Left ventricle myocardium superior (tissue), 1 donor: ENCODE results near the gene DKC1. TPM values are rescaled to one million over a fixed set of nuclear protein-coding genes. Genes with fewer than 3 reads are reported as not detected.

Experiments used
- ATAC-seq: fragments of 200-7000 bp; cut with Tn5 transposase; one replicate; pipeline ENCODE4 v1.9.1; 2020; ENCODE audit warnings: mild to moderate bottlenecking, moderate library complexity
- DNase-seq: peaks from one replicate; pipeline ENCODE4 v3.0.0-alpha.2; 2020
- intact Hi-C: fragments of 100-400 bp; cut with micrococcal nuclease; formaldehyde crosslinking; loops from one replicate; pipeline ENCODE4 v1.11.0; 2022
- total RNA-seq: library from RNA; stranded (reverse); fragmentation: NEBNext Ultra II Directional; extraction: Animal tissue kit (Norgen Biotek cat#: 25700); gene quantifications from one replicate; pipeline ENCODE4 v1.2.1, GENCODE V29; 2021
- donor health status: DM: no; HTN: yes; CAD: no; lungs with severe emphysema.

Gene DKC1
- total RNA-seq, 1 donor from 2014 or later, result 24.1 TPM

DNA sequence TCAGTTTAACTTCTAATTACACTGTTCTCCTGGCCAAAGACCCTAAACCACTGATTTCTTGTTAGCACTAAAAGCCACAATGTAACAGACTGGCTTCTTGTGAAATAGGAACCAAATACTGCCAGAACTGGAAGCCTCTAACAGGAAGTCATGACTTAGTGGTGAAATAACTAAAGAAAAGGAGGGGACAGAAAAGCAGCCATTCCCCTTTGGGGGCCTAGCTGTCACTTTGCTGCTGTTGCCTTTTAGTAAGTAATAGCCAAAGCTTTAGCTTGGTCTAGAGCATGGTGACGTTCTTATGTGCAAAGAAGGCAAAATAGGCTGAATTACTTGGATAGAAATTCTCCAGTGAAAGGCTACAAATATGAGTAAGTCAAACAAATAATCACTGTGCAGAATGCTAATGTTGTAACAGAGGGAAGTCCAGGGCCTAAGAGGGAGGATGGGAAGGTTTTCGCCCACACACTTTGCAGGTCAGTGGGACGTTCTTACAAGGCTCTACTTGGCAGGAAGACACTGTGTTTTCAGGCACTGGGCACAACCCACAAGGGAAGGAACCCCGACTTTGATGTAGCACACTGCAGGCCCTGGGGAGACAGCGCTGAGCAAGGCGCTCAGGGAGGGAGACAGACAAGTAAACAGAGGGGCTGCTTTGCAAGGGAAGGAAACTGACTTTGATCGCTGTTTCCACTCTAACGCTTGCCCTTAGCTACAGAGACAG is 28.4 kb upstream of the DKC1 start:
- DNase-seq (peak; percentile 39), ATAC-seq (peak; percentile 29)
- intact Hi-C loops, result no loop called here

DNA sequence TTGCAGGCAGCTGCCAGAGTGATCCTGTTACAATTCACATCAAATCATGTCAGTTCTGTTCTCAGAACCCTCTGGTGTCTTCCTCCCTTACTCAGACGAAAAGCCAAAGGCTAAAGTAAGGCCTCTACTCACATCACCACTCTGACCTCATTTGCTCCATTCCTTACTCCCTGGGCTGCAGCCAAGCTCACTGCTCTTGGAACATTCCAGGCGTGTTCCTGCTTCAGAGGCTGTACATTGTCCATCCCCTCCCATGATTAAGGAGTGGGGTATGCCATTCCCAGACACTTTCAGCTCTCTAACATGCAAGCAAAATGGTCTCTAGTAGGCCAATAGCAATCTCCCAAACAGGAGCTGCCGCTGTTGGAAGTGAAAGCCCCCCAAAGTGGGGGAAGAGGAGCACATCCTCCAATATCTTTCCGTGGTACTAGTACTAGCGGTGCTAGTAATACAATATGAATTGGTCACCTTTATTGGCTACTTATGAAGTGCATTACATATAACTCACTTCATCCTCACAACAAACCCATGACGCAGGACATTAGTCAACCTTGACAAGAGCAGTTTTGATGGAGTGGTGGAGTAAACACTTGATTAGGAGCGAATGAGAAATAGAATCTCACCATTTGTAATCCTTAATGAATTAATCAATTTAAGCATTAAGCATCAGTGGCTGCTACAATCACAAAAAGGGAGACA is 26.8 kb upstream of the DKC1 start:
- intact Hi-C loops, result no loop called here

DNA sequence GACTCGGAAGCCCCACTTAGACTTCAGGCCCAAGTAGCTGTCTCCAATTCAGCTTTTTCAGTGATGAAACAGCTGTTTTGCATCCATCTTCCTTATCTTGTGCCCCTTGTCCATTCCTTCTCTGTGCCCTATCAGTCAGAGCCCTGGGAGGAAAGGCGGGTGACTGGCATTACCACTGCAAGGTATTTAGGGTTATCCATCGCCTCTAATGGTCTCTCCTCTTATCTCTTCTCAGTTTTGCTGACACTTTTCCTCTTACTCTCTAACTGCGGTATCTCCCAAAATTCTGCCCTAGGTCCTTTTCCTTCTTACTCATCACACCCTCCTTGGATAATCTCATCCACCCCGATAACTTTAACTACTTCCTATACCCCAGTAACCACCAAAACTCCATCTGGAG is 25.5 kb upstream of the DKC1 start:
- intact Hi-C loops, result no loop called here
- ATAC-seq, result no peak
- DNase-seq, result no peak

More for the DNA sequence above, 26.8 kb upstream of the DKC1 start:
- peak; percentile 80 for DNase-seq
- ATAC-seq, result peak; percentile 81

DNA sequence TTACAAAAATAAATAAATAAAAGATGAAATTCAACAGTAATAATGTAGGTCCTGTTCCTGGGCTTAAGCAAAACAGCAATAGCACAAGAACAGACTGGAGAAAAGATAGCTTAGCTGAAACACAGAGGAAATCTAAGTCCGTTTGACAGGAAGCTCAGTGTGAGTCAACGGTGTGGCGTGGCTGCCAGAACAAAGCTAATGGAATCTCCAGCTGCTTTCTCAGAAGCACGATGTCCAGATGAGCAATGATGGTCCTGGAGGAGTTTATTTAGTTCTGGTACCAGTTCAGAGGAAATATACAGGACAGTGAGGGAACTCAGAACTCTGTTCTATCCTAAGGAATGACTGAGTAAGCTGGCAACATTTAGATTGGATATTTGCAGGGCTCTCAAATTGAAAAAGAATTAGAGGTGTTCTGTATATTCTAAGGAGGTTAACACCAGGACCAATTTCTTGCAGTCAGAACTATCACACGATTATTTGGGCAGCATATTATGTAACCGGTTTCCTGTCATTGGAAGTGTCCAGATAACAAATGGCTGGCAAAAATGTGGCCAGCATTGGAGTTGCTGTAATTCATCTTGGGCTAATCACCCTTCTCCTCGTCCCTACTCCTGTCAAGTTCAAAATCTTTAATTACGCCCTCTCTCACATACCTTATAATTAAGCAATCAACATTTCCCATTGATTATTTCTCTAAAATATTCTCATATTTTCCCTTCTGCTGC is 24.5 kb upstream of the DKC1 start:
- intact Hi-C loops, result no loop called here
- ATAC-seq, result peak; percentile 64
- peak; percentile 63 for DNase-seq

DNA sequence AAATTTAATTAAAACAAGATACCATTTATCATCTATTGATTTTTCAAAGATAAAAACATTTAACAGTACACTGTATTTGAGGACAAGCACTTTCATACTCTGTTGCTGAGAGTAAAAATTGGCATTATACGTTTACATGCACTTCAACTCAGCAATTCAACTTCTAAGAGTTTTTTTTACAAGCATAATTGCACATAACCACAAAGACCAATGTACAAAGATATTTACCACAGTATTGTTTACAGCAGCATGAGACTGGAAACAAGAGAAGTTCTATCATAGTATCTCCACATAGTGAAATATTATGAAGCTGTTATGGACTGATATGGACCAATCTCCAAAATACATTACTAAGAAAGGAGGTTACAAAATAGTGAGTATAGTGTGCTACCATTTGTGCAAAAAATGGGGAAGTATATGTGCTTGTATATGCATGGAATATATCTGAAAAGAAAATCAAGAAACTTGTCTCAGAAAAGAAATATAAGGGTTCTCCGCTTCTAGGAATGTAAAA is 22.7 kb upstream of the DKC1 start:
- DNase-seq (no peak), ATAC-seq (no peak)
- intact Hi-C loops, result no loop called here

DNA sequence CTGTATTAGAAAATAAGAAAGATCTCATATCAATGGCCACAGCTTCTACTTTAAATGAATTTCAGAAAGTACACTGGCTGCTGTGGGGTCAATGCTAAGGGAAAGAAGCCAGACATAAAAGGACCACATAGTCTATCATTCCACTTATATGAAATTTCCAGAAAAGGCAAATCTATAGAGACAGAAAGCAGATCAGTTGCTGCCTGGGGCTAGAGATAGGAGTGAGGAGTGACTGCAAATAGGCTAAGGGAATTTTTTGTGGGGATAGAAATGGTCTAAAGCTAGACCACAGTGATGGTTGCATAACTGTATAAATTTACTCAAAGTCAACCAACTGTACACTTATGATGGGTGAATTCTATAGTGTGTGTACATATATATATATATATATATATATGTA is 20.1 kb upstream of the DKC1 start:
- DNase-seq (no peak), ATAC-seq (no peak)
- intact Hi-C loops, result no loop called here

DNA sequence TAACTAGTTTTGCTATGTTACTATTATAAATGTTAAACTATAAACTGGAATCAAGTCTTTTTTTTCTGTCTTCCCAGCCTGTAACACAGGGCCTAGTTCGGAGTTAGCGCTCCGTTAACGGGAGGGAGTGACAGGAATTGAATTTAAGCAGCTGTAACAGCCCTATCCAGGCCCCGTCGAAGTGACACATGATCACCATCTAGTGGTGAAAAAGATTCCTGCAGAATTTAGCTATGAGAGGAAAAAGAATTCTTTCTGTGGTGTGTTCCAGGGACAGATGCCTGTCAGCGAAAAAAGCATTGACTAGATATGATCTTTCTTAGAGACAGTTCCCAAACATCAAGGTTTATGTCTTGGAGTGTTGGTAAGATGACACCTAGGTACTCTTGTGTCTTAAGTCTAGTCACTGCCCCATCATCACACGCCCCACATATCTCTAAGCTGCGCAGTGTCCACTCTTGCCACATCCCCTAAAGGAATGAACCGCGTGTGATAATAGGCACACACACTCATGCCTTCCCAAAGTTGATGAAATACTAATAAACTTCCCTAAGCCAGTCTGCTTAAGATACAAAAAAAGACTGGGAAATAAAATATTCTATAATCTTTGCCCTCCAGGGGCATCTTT is 13.8 kb upstream of the DKC1 start:
- DNase-seq (no peak), ATAC-seq (peak; percentile 62)
- intact Hi-C loops, result no loop called here

DNA sequence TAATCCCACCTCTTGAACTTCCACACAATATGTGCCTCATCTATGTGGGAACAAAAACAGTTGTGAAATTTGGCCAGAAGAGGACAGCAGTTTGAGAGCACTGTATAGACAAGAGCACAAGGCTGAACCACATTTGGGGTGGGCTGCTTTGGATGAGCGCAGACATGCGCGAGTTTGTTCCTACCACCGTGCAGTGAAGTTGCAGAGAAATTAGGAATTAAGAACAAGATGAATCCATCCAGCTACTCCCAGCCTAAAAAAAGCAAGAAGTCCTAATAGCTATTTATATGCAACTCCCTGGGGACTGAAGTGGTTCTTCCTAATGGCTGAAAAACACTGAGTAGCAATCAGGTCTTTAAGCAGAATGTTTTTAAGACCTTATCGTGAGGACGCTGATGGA is 12.8 kb upstream of the DKC1 start:
- DNase-seq, result no peak
- peak; percentile 23 for ATAC-seq
- intact Hi-C loops, result no loop called here

DNA sequence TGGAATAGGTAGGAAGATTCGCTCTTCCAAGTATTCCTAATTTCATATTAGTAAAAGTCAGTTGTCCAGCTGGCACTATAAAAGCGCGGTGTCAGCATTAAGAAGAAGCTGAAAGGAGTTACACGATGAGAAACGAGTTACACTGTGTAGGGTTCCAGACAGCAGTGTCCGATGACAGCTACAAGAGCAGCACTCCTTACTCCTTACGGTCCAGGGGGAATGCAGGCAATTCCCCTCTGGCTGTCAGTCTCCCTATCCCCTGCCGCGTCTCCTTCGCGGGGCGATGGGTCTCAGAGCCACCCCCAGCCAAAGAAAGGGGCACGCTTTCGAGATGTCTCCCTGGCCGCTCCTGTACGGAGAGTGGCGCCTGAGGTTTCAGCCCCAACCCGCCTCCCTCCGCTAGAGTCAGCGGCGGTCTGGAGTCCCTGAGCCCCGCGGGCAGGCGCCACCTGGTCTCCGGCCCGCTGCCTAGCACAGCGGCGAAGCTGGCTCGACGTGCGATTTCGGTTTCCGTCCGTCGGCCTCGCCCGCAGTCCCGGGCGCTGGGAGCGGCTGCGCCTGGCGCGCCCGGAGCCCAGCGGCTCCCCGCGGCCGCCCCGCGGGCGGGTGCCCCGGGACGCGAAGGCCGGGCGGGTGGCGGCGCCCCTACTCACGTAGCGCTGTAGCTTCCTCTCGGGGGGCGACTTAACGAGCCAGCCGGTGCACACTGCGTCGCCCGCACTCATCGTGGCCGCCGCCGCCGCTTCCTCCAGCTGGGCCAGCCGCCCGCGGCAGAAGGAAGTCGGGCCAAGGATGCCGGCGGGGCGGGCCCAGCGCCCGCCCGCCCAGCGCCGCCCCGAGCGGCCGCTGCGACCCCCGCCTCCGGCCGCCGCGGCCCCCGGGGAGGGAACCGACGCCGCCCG is 12.1 kb upstream of the DKC1 start, which contains the start of gene GAB3:
Gene GAB3 (minus strand): TSS at position 777 of the 902 bp plus-strand sequence. CDS start 52 bp downstream, at position 725.
- DNase-seq (peak; percentile 63), ATAC-seq (peak; percentile 75)
- intact Hi-C loops, result no loop called here

DNA sequence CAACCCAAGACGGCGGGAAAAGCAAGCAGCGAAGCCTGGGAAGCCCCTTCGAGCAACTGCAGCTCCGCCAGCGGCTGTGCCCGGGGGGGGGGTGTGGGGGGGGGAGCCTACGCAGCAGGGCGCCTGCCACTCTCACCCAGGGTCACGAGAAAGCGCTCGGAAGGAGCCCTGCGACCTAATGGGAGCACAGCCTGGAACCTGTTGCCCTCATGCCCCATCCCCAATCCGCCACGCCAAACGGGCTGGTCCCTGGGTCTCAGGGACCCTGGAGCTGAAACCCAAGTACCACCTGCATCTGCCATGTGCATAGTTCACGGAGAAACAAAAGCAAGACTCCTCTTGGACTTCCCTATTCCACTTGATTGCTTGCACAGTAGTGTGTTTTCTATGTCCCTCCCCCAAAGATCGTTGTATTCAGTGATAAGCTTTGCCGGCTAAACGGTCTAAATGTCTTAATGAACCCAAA is 11.4 kb upstream of the DKC1 start:
- intact Hi-C loops, result no loop called here
- ATAC-seq (peak; percentile 45), DNase-seq (peak; percentile 48)

DNA sequence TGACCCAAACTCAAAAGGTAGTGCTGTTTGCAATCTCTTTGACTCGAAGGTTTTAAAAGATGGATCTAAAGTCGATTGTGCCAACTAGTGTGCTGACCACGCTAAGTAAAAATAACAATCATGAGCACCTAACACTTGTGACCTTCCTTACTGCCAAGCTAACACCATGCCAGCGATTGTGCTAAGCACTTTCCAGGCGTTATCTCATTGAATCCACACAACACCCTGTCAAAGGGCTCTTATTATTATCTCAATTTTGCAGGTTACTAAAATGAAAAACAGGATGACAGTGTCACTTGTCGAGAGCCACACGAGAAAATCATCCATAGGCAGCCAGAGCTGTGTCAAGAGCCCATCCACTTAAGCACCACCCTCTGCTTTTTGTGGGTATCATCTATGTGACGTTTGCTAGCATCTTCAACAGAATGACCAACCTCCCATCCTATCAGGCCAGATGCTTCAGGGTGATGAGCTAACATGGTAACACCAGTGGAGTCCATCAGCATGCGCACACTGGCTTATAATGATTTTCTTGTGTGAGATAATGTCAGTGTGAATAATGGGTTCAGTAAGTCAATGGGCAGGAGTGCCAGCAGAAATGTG is 10.9 kb upstream of the DKC1 start:
- ATAC-seq (peak; percentile 76), DNase-seq (no peak)
- intact Hi-C loops, result no loop called here

DNA sequence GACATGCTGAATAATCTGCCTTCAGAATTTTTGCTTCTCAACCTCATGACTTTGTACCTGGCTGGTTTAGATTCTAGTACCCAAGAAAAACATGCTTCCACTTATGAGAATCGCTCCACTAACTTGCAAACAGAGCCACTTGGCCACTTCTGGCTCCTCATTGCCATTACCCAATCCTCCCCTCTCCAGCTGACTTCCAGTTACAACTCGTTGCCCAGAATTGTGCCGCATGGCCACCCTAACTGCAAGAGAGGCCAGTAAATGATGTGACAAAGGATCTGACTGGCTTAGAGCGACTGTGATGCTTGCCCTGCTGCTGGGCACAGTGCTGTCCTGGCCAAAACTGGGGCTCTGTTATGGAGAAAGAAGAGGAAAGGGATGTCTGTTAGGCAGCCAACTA is 4.0 kb upstream of the DKC1 start:
- DNase-seq (no peak), ATAC-seq (no peak)
- intact Hi-C loops, result no loop called here

DNA sequence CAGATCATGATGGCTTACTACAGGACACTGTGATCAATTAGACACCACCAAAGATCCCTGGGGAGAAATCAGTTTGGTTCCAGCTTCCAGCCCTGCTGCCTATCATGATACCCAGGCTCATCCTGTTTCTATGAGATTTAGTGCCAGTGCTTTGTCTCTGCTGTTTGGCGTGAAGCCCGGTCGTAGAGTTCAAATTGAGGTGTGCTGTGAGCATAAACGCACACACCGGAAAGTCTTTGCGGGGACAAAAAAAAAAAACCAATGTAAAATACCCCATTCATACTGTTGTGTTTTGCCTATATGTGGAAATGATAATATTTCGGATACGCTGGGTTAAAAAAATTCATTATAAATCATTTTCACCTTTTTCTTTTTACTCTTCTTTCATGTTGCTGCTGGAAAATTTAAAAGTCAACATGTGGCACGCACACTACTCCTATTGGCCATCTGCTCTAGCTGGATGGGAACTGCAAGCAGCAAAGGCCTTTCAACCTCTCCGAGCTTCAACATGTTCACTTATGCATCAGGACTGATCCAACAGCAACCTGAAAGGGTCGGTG is 607 bp upstream of the DKC1 start:
- intact Hi-C loops, result no loop called here
- no peak for ATAC-seq
- no peak for DNase-seq

DNA sequence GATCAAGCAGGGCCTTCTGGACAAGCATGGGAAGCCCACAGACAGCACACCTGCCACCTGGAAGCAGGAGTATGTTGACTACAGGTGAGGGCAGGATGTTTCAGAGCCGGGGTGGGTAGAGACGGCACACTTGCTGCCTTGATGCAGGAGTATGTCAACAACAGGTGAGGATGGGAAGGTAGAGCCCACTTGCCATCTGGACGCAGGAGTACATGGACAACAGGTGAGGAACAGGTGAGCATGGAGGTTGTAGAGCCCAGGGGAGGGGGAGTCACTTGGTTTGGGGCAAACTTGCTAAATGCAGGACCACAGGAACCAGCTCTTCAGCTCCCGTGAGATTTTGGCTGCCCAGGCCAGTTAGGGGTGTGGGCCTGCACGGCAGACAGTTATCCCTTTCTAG is 12.0 kb downstream of the DKC1 start:
- no peak for DNase-seq
- ATAC-seq, result no peak
- intact Hi-C loops, result no loop called here

DNA sequence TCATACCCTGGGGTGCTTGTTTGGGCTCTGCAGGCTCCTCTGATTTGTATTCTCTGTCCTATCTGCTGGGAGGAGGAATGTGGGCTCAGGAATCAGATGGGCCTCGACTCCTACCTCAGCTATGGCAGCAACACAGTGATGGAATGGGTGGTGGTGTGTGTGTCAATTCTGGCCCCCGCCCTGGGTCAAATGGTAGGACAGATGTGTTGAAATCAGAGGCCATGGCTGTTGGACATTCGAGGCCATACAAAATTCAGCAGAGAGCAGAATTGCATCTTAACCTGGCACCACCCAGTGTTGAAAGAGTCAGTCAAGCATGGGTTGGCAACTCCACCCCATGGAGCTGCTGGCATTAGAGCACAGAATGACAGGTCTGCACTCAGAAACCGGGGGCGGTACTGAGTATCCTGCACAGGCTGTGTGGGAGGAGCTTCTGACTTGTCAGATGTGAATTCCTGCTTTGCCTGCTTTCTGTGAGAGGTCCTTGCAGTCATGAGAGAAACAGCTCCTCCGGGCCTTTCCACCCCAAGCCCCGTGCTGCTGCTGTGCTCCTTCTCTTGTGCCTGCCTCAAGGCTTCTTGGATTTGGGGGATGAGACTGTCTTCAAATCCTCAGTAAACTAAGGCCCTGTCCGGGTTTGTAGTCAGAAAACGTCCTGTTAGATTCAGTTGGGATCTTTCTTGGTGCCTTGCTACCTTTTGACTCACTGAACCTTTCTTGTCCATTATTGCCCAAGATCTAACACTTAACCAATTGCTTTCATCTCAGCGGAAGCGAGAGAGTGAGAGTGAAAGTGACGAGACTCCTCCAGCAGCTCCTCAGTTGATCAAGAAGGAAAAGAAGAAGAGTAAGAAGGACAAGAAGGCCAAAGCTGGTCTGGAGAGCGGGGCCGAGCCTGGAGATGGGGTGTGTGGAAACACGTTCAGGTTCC is 13.0 kb downstream of the DKC1 start:
- DNase-seq (peak; percentile 42), ATAC-seq (peak; percentile 95)
- intact Hi-C loops, result no loop called here

DNA sequence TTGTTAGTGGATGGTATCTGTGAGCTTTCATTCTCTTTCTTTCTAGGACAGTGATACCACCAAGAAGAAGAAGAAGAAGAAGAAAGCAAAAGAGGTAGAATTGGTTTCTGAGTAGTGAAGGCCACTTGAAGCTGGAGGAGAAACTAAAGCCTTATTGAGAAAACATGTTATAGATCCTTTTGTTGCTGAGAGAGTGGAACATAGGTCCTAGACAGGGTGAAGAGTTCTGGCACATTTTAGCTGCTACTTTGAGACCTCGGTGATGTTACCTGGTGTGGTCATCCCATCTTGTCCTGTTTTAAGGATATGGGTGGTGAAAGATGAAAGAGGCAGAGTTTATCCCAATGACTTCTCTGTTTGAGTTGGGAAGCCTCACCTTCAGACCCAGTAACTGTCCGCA is 14.1 kb downstream of the DKC1 start:
- intact Hi-C loops, result no loop called here
- ATAC-seq (no peak), DNase-seq (no peak)

DNA sequence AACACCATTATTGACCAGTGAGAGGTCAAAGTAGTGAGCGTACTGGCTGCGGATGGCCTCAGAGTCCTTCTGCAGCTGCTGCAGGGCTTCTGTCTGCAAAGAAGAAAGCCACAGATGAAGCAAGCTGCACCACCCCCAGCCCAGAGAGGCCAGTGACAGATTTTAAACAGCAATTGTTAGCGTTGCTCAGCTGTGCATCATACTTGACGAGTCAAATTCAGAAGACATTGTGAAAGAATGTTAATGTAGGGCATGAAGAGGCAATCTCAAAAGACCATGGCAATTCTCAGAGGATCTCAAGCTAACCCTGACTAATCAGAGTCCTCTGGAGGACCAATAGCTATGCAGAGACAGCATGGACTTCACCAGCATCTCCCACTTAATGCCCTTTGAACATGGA is 16.6 kb downstream of the DKC1 start:
- ATAC-seq (no peak), DNase-seq (no peak)
- intact Hi-C loops, result no loop called here
